Activated CD8-positive, alpha-beta memory T cell treated with anti-CD3 and anti-CD28 coated beads, Interleukin-2, amount 50 U/mL, for 1 hour (primary cell): ENCODE results near the gene INPP4B.
"Not testable (repeated sequence)": the region's sequence is repeated elsewhere in the genome, so short reads cannot be mapped to it uniquely, and the experiment has no call there.

Experiments
- DNase-seq: peaks from one replicate; pipeline ENCODE4 v3.0.0-alpha.2; 2020; ENCODE audit errors: extremely low read depth

INPP4B gene

DNA sequence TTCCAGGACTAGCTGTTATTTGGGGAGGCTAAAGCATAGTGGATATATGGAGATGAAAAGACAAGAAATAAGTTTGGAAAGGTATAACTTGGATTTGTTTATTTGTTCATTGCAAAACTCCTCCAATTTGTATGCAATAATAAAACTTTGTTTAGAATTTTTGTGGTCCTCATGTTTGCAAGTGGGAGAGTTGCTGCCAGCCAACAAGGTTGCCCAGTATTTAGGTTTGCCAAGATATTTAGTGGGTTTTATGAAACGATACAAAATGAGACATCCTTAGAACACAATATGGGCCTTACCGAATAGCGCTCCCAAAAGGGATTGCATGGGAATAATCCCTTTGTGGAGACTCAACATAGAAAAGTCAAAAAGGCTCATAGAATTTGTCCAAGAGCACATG is 162.1 kb downstream of the INPP4B start:
- no peak for DNase-seq

- no peak for DNase-seq
Measured at GRCh38 chr4:142683503-142683902, 162.6 kb downstream of the INPP4B start.

DNA sequence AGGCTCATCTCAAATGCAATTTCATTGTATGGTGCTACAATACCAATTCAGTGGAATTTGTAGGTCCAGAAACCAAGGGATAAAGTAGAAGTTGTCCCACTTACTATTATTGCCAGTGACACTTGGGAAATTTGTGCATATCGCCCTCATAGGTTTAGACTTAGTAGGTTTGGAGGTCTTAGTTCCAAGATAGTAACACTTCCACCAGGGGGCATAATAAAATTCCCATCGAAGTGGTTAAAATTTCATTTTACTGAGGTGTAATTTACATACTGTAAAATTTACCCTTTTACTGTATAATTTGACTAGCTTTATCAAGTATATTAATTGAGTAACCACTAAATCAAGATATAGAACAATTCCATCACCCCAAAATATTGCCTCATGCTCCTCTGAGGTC is 174.6 kb downstream of the INPP4B start:
- DNase-seq: no peak

DNA sequence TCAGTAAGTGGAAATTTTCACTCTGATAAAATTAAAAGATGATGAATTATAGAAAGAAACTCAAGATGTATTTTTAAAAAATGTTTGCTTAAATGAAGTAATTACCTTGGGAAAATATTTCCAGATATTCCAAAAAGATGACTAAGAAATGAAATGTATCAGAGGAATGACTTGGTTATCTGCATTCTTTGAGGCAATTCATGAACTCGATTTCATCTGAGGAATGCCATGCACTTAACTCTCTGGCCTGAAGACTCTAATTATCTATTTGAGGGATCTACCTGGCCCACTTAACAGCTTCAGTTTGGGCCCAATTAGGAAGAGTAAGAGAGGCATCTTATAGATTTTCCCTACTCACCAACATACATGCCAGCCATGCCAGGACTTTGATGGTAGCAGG is 182.3 kb downstream of the INPP4B start:
- no peak for DNase-seq

DNA sequence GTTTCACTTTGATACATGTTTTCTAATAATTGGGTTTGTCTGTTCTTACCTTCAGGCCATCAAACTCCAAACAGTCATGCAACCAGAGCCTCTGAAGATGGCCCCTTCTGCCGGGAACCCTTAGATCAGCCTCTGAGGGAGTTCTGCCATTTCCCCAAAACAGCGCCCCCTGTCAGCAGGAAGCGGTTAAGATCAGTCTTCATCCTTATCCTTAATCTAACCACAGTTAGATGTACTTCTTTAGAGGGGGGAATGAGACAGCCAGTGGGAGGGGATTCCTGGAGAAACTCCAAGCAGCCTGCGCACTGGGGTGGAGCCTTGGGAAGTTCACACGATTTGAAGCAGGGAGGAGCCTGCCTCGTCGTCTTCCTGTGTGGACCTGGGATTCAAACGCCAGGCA is 185.4 kb downstream of the INPP4B start:
- DNase-seq: no peak

DNA sequence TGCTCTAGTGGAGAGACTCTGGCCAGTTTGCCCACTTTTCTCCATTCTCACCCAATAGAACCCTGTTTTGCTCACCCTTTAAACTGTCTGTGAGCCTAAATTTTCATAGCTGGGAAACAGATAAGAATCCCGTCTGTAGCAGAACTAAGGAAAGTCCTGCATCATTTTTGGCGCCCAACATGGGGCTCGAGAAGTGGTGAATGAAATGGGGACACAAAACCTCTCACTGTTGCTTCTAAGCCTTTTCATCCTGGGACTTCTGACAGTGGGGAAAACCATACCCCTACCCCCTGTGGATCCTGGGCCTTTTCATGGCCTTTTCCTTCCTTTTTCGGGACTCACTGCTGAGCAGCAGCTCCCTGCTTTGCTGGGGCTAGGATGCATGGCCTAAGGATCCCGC is 189.9 kb downstream of the INPP4B start:
- DNase-seq: no peak

- no peak for DNase-seq
Measured at GRCh38 chr4:142648378-142648777, 197.7 kb downstream of the INPP4B start.

DNA sequence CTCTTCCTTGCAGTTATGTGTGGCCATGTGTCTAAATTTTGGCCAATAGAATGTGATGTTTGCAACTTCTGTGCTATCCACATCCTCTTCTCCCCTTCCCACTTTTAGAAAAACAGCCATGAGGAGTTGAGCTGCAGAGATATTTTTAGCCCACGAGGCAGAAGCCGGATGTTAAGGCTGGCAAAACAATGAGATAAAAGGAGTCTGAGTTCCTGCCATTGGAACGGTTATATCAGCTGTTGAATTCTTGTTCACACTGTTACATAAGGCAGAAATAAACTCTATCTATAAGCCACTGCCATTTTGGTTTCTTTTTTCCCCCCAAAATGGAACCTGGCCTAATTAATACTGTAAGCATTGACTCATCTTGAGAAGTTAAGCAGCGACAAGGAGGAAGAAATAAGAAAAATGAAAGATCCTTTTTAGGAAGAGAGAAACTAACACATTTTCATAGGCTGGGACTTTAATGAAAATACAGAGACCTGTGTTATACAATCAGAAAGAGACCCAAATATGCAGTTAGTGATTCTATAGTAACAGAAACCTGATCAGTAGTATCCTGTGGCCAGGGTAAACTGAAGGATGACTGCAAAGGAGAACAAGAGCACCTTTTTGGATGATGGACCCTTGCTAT is 200.5 kb downstream of the INPP4B start:
- no peak for DNase-seq

- not testable (repeated sequence) for DNase-seq
Measured at GRCh38 chr4:142644628-142645027, 201.5 kb downstream of the INPP4B start.

- DNase-seq: no peak
Measured at GRCh38 chr4:142637614-142638013, 208.5 kb downstream of the INPP4B start.

- DNase-seq: no peak
Measured at GRCh38 chr4:142631836-142632235, 214.3 kb downstream of the INPP4B start.

DNA sequence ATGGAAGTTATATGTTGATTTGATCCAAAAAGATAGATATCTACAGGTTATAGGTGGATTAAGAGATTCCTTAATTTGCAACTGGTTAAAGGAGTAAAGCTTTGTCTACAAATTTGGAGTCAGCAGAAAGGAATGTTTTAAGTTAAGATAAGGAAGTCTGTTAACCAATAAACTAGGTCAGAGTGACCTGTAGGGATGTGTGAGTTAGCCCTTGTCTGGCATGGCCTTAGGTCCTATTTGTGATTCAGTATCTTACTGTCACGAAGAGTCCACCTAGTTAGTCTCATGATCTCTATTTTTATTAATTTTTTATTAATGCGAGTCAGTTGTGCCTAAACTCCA is 230.8 kb downstream of the INPP4B start:
- DNase-seq: no peak

- no peak for DNase-seq
Measured at GRCh38 chr4:142614621-142615323, 231.3 kb downstream of the INPP4B start.

GRCh38 chr4:142607976-142608375 is 238.1 kb downstream of the INPP4B start:
- DNase-seq: no peak

DNA sequence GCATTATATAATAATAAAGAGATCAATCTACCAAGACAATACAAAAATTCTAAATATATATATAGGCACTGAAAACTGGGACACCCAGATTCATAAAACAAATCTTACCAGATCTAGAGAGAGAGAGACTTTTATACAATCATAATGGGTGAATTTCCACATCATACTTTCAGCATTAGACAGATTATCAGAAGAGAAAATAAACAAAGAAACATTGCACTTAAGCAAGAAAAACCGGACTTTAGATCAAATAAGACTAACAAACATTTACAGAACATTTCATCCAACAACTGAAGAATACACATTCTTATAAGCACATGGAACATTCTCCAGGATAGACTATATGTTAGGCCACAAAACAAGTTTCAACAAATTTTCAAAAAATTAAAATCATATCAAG is 245.1 kb downstream of the INPP4B start:
- no peak for DNase-seq

- no peak for DNase-seq
Measured at GRCh38 chr4:142598132-142598531, 248.0 kb downstream of the INPP4B start.

DNA sequence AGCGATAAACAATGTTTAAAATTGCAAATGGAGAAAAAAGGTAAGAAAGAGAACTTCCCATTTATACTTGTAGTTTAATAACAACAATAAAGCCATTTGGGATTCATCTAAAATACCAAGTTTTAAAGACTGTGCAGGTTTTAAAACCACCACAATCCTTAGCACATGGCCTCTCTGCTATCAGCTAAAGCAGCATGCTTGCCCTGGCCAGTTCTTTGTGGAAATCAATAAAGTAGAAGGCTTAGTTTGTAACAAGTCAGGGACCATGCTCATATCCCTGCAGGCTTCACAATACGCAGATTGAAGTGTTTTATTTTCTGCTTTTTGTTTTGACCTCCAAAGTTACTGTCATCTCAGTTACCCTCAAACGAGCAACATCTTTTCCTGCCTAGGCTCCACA is 249.5 kb downstream of the INPP4B start:
- DNase-seq: no peak

GRCh38 chr4:142596121-142596520 is 250.0 kb downstream of the INPP4B start:
- no peak for DNase-seq

- no peak for DNase-seq
Measured at GRCh38 chr4:142595222-142595871, 250.8 kb downstream of the INPP4B start.

DNA sequence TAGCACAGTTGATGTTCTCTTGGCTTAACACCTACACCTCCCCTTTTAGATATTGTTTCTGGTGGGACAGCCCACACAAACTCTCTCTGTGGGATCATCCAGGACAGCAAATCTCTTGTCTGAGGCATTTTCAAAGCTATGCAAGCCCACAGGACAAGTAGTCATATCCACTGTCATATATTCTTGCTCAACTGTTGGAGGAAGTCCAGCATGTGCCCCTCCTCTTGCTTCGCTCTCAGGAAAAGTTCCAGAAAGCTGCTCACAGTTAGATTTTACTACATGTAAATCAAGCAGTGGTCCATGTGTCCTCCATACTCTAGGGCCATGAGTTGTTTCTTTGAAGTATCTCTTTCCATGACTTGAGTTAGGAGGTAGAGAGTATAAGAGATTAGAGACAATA is 260.7 kb downstream of the INPP4B start:
- DNase-seq: no peak

DNA sequence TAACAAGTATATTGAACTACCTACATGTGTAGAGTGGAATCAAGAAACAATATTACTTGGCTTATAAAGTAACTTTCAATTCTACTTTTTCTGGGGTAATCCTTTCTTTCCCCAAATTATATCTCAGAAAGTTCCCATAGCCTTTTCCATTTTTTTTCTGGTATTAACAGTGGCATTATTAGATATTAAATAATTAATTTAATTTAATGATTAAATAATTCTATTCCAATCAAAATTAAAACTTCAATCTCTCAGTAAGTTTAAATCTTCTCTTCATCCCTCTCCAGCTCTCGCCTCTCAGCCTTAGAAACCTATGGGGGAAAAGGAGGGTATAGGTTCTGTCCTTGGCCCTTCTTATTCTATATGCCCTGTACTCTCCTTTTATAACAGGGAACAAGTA is 262.4 kb downstream of the INPP4B start:
- no peak for DNase-seq

DNA sequence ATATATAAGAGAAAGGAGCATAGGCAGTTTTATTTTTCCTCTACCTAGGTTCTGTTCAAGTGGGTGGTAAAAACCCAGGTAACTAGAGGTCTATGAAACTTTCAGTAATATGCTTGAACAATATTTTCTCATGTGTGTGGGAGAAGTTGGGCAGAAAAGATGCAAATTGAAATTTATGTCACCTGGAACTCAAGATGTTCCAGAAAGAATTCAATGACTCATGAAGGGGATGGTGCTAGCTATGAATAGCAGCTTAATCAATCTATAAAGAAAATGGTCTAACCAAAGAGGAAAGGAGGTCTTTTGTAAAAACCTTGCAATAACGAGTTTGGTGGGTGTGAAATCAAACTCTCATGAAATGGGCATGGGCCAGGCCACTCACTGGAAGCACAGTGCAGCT is 263.8 kb downstream of the INPP4B start:
- no peak for DNase-seq

GRCh38 chr4:142581881-142582280 is 264.2 kb downstream of the INPP4B start:
- DNase-seq: no peak
